ENCODE measurements around the gene NES. TPM values are rescaled to one million over a fixed set of nuclear protein-coding genes. Genes with fewer than 3 reads are reported as not detected.

Gene NES
- total RNA-seq, 1 donor from 2014 or later = 76.8 TPM

GRCh38 chr1:156643049-156643777, 34.0 kb downstream of the NES start:
- Histone ChIP-seq H3K27me3 (ENCODE audit: control insufficient read depth, insufficient read depth, low read length) (peaks cover 91% of the 10 kb centered on the region), H3K4me3 (ENCODE audit: low read depth, low read length) (no peak overlapping the region), H3K36me3 (ENCODE audit: control insufficient read depth, insufficient read depth, low read length) (no peaks in the 10 kb centered on the region)
- no peak for TF ChIP-seq CTCF (IDR thresholded peaks at IDR 0.05; ENCODE audit: insufficient read depth, low read length, poor library complexity, severe bottlenecking)
- DNase-seq (ENCODE audit: low read depth) = no peak

- peaks cover 89% of the 10 kb centered on the region for H3K27me3 ChIP-seq (ENCODE audit: control insufficient read depth, insufficient read depth, low read length)
- no peak for DNase-seq (ENCODE audit: low read depth)
- no peak for TF ChIP-seq CTCF (IDR thresholded peaks at IDR 0.05; ENCODE audit: insufficient read depth, low read length, poor library complexity, severe bottlenecking)
- no peak overlapping the region for H3K4me3 ChIP-seq (ENCODE audit: low read depth, low read length)
- H3K36me3 ChIP-seq (ENCODE audit: control insufficient read depth, insufficient read depth, low read length) = no peaks in the 10 kb centered on the region
Observed at GRCh38 chr1:156642265-156643048, 34.8 kb downstream of the NES start.

GRCh38 chr1:156641761-156642264, 35.4 kb downstream of the NES start, which contains the start of gene BCAN:
TSS of gene BCAN (plus strand) at chr1:156642117. CDS start at chr1:156646055, 3,938 bp downstream.
- Histone ChIP-seq H3K27me3 (ENCODE audit: control insufficient read depth, insufficient read depth, low read length) (peaks cover 84% of the 10 kb centered on the region), H3K36me3 (ENCODE audit: control insufficient read depth, insufficient read depth, low read length) (no peaks in the 10 kb centered on the region), H3K4me3 (ENCODE audit: low read depth, low read length) (no peak within 1 kb of the TSS)
- no peak for DNase-seq (ENCODE audit: low read depth)
- TF ChIP-seq CTCF (IDR thresholded peaks at IDR 0.05; ENCODE audit: insufficient read depth, low read length, poor library complexity, severe bottlenecking) = no peak

- DNase-seq (ENCODE audit: low read depth) = no peak
- peaks cover 82% of the 10 kb centered on the region for H3K27me3 ChIP-seq (ENCODE audit: control insufficient read depth, insufficient read depth, low read length)
- TF ChIP-seq CTCF (IDR thresholded peaks at IDR 0.05; ENCODE audit: insufficient read depth, low read length, poor library complexity, severe bottlenecking) = no peak
- H3K4me3 ChIP-seq (ENCODE audit: low read depth, low read length) = no peak overlapping the region
- no peaks in the 10 kb centered on the region for H3K36me3 ChIP-seq (ENCODE audit: control insufficient read depth, insufficient read depth, low read length)
Observed at GRCh38 chr1:156640842-156641706, 36.1 kb downstream of the NES start.

GRCh38 chr1:156639601-156640101, 37.6 kb downstream of the NES start:
- Histone ChIP-seq H3K36me3 (ENCODE audit: control insufficient read depth, insufficient read depth, low read length) (no peaks in the 10 kb centered on the region), H3K27me3 (ENCODE audit: control insufficient read depth, insufficient read depth, low read length) (peaks cover 72% of the 10 kb centered on the region), H3K4me3 (ENCODE audit: low read depth, low read length) (no peak overlapping the region)
- no peak for TF ChIP-seq CTCF (IDR thresholded peaks at IDR 0.05; ENCODE audit: insufficient read depth, low read length, poor library complexity, severe bottlenecking)
- DNase-seq (ENCODE audit: low read depth) = no peak

All from kidney epithelial cell (primary cell).